ENCODE data around the gene TEX38. TPM values are rescaled to one million over a fixed set of nuclear protein-coding genes. Genes with fewer than 3 reads are reported as not detected.

The TEX38 gene
- polyA plus RNA-seq = 0.09 TPM
- long read RNA-seq, donor 1 = 0 reads
- long read RNA-seq, donor 2 = 0 reads
- long read RNA-seq, donor 3 = 0 reads
- long read RNA-seq, donor 4 = 0 reads
- long read RNA-seq, donor 5 = 0 reads
- long read RNA-seq, donor 6 = 0 reads
- long read RNA-seq, donor 7 = 0 reads
- long read RNA-seq, donor 8 = 0 reads
- long read RNA-seq, donor 9 = 0 reads
- long read RNA-seq, donor 10 = 0 reads
- long read RNA-seq, donor 11 = 0 reads

GRCh38 chr1:46671554-46671953 lies at the start of gene TEX38:
TEX38 (plus strand) TSS chr1:46671854; CDS start chr1:46671935, 81 bp downstream.
- Histone ChIP-seq H3K27ac (ENCODE audit: low read length) (no peak within 1 kb of the TSS), H3K27me3 (ENCODE audit: control insufficient read depth, insufficient read depth, low read length) (no peaks in the 10 kb centered on the region), H3K9me3 (ENCODE audit: control insufficient read depth, low read depth, low read length) (no peaks in the 10 kb centered on the region), H3K4me3 (ENCODE audit: low read length) (no peak within 1 kb of the TSS), H3K36me3 (ENCODE audit: control insufficient read depth, insufficient read depth, low read length) (peaks cover 5% of the 10 kb centered on the region), H3K4me1 (ENCODE audit: control insufficient read depth, insufficient read depth, low read length) (peaks cover 10% of the 10 kb centered on the region)
- WGBS (ENCODE audit: insufficient coverage, low lambda C conversion rate) = no CpG with 5 or more reads among the region's 3 CpGs
- DNase-seq = no peak

GRCh38 chr1:46621930-46622329 lies 49.7 kb upstream of the TEX38 start:
- WGBS (ENCODE audit: insufficient coverage, low lambda C conversion rate) = no CpG with 5 or more reads among the region's 7 CpGs
- no peaks in the 10 kb centered on the region for H3K27me3 ChIP-seq (ENCODE audit: control insufficient read depth, insufficient read depth, low read length)
- H3K27ac ChIP-seq (ENCODE audit: low read length) = no peak overlapping the region
- H3K4me3 ChIP-seq (ENCODE audit: low read length) = no peak overlapping the region
- H3K4me1 ChIP-seq (ENCODE audit: control insufficient read depth, insufficient read depth, low read length) = peaks cover 18% of the 10 kb centered on the region
- no peaks in the 10 kb centered on the region for H3K36me3 ChIP-seq (ENCODE audit: control insufficient read depth, insufficient read depth, low read length)
- no peak for DNase-seq
- no peaks in the 10 kb centered on the region for H3K9me3 ChIP-seq (ENCODE audit: control insufficient read depth, low read depth, low read length)

- H3K4me1 ChIP-seq (ENCODE audit: control insufficient read depth, insufficient read depth, low read length) = peaks cover 18% of the 10 kb centered on the region
- DNase-seq = no peak
- H3K27ac ChIP-seq (ENCODE audit: low read length) = no peak overlapping the region
- WGBS (ENCODE audit: insufficient coverage, low lambda C conversion rate) = no CpG with 5 or more reads among the region's 3 CpGs
- no peaks in the 10 kb centered on the region for H3K27me3 ChIP-seq (ENCODE audit: control insufficient read depth, insufficient read depth, low read length)
- H3K4me3 ChIP-seq (ENCODE audit: low read length) = no peak overlapping the region
- no peaks in the 10 kb centered on the region for H3K36me3 ChIP-seq (ENCODE audit: control insufficient read depth, insufficient read depth, low read length)
- H3K9me3 ChIP-seq (ENCODE audit: control insufficient read depth, low read depth, low read length) = no peaks in the 10 kb centered on the region
Observed at GRCh38 chr1:46622344-46622743, 49.3 kb upstream of the TEX38 start.

GRCh38 chr1:46623743-46624644 lies 47.7 kb upstream of the TEX38 start:
- H3K27ac ChIP-seq (ENCODE audit: low read length) = no peak overlapping the region
- DNase-seq = peak in 1 of 2 donors; percentile 56
- WGBS (ENCODE audit: insufficient coverage, low lambda C conversion rate) = no CpG with 5 or more reads among the region's 4 CpGs

GRCh38 chr1:46630719-46631118 lies 40.9 kb upstream of the TEX38 start:
- no CpG with 5 or more reads among the region's 2 CpGs for WGBS (ENCODE audit: insufficient coverage, low lambda C conversion rate)
- H3K4me1 ChIP-seq (ENCODE audit: control insufficient read depth, insufficient read depth, low read length) = no peaks in the 10 kb centered on the region
- no peak overlapping the region for H3K4me3 ChIP-seq (ENCODE audit: low read length)
- no peak for DNase-seq
- H3K27me3 ChIP-seq (ENCODE audit: control insufficient read depth, insufficient read depth, low read length) = no peaks in the 10 kb centered on the region
- peaks cover 37% of the 10 kb centered on the region for H3K36me3 ChIP-seq (ENCODE audit: control insufficient read depth, insufficient read depth, low read length)
- no peak overlapping the region for H3K27ac ChIP-seq (ENCODE audit: low read length)
- no peaks in the 10 kb centered on the region for H3K9me3 ChIP-seq (ENCODE audit: control insufficient read depth, low read depth, low read length)

More at GRCh38 chr1:46623743-46624644, 47.7 kb upstream of the TEX38 start:
- Histone ChIP-seq H3K4me3 (ENCODE audit: low read length) (no peak overlapping the region), H3K36me3 (ENCODE audit: control insufficient read depth, insufficient read depth, low read length) (no peaks in the 10 kb centered on the region), H3K4me1 (ENCODE audit: control insufficient read depth, insufficient read depth, low read length) (peaks cover 18% of the 10 kb centered on the region), H3K9me3 (ENCODE audit: control insufficient read depth, low read depth, low read length) (no peaks in the 10 kb centered on the region), H3K27me3 (ENCODE audit: control insufficient read depth, insufficient read depth, low read length) (no peaks in the 10 kb centered on the region)

GRCh38 chr1:46635205-46635604 lies 36.4 kb upstream of the TEX38 start:
- no peaks in the 10 kb centered on the region for H3K27me3 ChIP-seq (ENCODE audit: control insufficient read depth, insufficient read depth, low read length)
- peaks cover 53% of the 10 kb centered on the region for H3K36me3 ChIP-seq (ENCODE audit: control insufficient read depth, insufficient read depth, low read length)
- H3K4me3 ChIP-seq (ENCODE audit: low read length) = no peak overlapping the region
- 100% methylated on average over 1 of the region's 2 CpGs for WGBS (ENCODE audit: insufficient coverage, low lambda C conversion rate)
- DNase-seq = no peak
- peaks cover 4% of the 10 kb centered on the region for H3K4me1 ChIP-seq (ENCODE audit: control insufficient read depth, insufficient read depth, low read length)
- H3K9me3 ChIP-seq (ENCODE audit: control insufficient read depth, low read depth, low read length) = no peaks in the 10 kb centered on the region
- no peak overlapping the region for H3K27ac ChIP-seq (ENCODE audit: low read length)

GRCh38 chr1:46637444-46638083 lies 34.1 kb upstream of the TEX38 start:
- WGBS (ENCODE audit: insufficient coverage, low lambda C conversion rate) = no CpG with 5 or more reads among the region's 2 CpGs
- no peak overlapping the region for H3K27ac ChIP-seq (ENCODE audit: low read length)
- H3K4me1 ChIP-seq (ENCODE audit: control insufficient read depth, insufficient read depth, low read length) = peaks cover 4% of the 10 kb centered on the region
- H3K9me3 ChIP-seq (ENCODE audit: control insufficient read depth, low read depth, low read length) = no peaks in the 10 kb centered on the region
- peaks cover 46% of the 10 kb centered on the region for H3K36me3 ChIP-seq (ENCODE audit: control insufficient read depth, insufficient read depth, low read length)
- H3K4me3 ChIP-seq (ENCODE audit: low read length) = no peak overlapping the region
- H3K27me3 ChIP-seq (ENCODE audit: control insufficient read depth, insufficient read depth, low read length) = no peaks in the 10 kb centered on the region
- no peak for DNase-seq

- DNase-seq = peak in 1 of 2 donors; percentile 24
- Histone ChIP-seq H3K4me1 (ENCODE audit: control insufficient read depth, insufficient read depth, low read length) (peaks cover 4% of the 10 kb centered on the region), H3K27ac (ENCODE audit: low read length) (no peak overlapping the region), H3K9me3 (ENCODE audit: control insufficient read depth, low read depth, low read length) (no peaks in the 10 kb centered on the region), H3K4me3 (ENCODE audit: low read length) (no peak overlapping the region), H3K36me3 (ENCODE audit: control insufficient read depth, insufficient read depth, low read length) (peaks cover 39% of the 10 kb centered on the region), H3K27me3 (ENCODE audit: control insufficient read depth, insufficient read depth, low read length) (no peaks in the 10 kb centered on the region)
Observed at GRCh38 chr1:46638921-46639320, 32.7 kb upstream of the TEX38 start.

GRCh38 chr1:46639547-46639946 lies 32.1 kb upstream of the TEX38 start:
- H3K4me1 ChIP-seq (ENCODE audit: control insufficient read depth, insufficient read depth, low read length) = peaks cover 4% of the 10 kb centered on the region
- H3K36me3 ChIP-seq (ENCODE audit: control insufficient read depth, insufficient read depth, low read length) = peaks cover 33% of the 10 kb centered on the region
- H3K9me3 ChIP-seq (ENCODE audit: control insufficient read depth, low read depth, low read length) = no peaks in the 10 kb centered on the region
- H3K27me3 ChIP-seq (ENCODE audit: control insufficient read depth, insufficient read depth, low read length) = no peaks in the 10 kb centered on the region
- no peak overlapping the region for H3K4me3 ChIP-seq (ENCODE audit: low read length)
- no peak for DNase-seq
- WGBS (ENCODE audit: insufficient coverage, low lambda C conversion rate) = no CpG with 5 or more reads among the region's 1 CpG
- H3K27ac ChIP-seq (ENCODE audit: low read length) = no peak overlapping the region

- DNase-seq = no peak
- Histone ChIP-seq H3K9me3 (ENCODE audit: control insufficient read depth, low read depth, low read length) (no peaks in the 10 kb centered on the region), H3K27ac (ENCODE audit: low read length) (no peak overlapping the region), H3K36me3 (ENCODE audit: control insufficient read depth, insufficient read depth, low read length) (peaks cover 15% of the 10 kb centered on the region), H3K4me1 (ENCODE audit: control insufficient read depth, insufficient read depth, low read length) (peaks cover 4% of the 10 kb centered on the region), H3K4me3 (ENCODE audit: low read length) (no peak overlapping the region), H3K27me3 (ENCODE audit: control insufficient read depth, insufficient read depth, low read length) (no peaks in the 10 kb centered on the region)
Observed at GRCh38 chr1:46642115-46642680, 29.5 kb upstream of the TEX38 start.
